Stimulated activated CD8-positive, alpha-beta memory T cell treated with anti-CD3 and anti-CD28 coated beads, Interleukin-4, amount 100 ng/mL, for 48 hours (primary cell): Measurements from ENCODE around the gene SERF1B.
"Not testable (repeated sequence)": the region's sequence is repeated elsewhere in the genome, so short reads cannot be mapped to it uniquely, and the experiment has no call there.

Experiments
- DNase-seq: peaks from one replicate; pipeline ENCODE4 v3.0.0-alpha.2; 2020

Gene SERF1B

DNA sequence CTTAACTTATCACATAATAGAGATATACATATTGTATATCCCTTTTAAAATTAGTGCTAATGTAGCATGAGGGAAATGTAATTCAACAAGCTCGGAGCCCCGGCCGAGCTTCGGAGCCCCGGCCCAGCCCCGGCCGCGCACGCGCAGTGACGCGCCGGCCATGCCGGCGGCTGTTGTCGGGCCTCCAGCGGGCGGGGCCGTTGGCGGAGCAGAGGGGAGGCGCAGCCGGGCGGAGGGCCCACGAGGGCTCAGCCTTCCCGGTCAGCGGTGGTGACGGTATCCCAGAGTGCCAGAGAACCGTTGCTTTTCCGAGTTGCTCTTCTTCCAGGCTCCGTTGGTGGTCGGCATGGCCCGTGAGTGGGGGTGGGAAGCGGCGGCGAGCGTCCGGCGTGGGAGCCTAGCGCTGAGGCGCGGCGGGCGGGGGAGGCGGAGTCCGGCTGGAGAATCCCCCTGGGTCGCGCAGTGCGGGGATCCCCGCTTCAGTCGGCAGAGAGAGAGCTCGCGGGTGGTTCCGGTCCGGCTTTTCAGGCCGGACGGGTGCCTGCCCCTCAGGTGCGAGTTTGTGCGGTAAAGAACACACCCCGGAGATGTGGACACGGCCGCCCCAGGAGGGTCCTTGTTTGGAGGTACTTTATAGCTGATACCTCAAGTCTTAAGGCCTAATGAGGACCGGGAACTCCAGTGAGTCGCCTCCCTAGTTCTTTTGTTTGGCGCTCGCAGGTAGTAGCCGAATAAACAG is at the start of gene SERF1B:
SERF1B (plus strand) TSS at position 146 of the 739 bp plus-strand sequence; CDS start at position 347, 201 bp downstream.
- DNase-seq, result not testable (repeated sequence)

DNA sequence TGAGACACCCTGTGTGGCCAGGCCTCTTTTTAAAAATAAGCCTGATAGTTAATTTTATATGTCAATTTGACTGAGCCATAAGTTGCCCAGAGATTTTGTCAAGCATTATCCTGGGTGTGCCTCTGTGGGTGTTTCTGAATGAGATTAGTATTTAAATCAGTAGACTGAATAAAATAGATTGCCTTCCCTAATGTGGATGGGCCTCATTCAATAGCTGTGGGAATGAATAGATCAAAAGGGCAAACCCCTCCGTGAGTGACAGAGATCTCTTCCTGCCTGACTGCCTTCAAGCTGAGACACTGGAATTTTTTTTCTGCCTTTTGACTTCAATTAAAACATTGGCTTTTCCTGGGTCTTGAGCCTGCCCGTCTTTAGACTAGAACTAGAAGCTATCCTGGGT is 33.3 kb upstream of the SERF1B start:
- not testable (repeated sequence) for DNase-seq

DNA sequence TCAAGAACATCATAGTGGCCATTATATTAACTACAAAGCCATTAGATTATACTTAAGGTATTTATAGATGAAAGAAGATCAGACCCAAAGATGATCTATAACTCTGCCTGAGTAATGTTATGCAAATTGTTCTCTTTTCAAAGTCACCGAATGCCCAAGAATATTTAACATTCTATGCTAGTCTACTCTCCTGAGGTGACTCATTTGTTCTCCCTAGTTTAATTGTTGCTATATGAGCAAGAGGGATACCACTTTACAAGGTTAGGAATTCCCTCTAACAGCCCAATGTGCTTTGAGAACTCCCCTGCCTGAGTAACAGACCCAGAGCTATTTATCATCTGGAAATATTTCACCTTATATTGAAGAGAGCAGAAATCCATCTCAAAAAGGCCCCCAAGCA is 29.5 kb upstream of the SERF1B start:
- DNase-seq, result not testable (repeated sequence)

DNA sequence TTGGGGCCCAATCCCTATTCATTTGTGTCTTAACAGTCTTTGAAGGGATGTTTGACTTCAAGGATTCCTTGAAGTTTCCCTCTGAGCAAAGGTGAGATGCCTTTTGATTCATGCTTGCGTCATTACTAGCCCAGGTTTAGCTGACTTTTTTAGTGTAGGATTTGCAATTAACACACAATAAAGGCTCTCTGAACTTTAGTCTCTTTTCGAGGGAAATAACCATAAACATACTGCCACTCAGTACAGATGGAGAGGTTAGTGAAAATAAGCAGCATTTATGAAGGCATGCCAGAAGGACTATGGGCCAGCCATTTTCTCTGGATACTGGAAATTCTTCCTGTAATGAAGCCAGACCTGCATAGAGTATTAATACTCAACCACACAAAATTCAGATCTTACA is 4.4 kb upstream of the SERF1B start:
- not testable (repeated sequence) for DNase-seq

DNA sequence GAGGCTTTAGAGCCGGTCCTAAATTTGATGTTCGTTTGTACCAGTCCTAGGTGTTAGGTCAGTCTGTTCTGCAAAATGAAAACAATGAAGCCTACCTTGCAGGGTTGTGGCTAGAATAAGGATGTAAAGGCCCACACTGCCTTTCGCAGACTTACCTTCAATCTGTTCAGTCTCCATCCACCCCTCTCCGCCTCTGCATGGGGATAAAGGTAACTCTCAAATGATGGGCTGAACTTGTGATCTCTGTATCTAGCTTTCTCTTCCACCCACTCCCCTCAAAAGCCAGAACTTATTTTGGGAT is 744 bp downstream of the SERF1B start:
- DNase-seq, result not testable (repeated sequence)

DNA sequence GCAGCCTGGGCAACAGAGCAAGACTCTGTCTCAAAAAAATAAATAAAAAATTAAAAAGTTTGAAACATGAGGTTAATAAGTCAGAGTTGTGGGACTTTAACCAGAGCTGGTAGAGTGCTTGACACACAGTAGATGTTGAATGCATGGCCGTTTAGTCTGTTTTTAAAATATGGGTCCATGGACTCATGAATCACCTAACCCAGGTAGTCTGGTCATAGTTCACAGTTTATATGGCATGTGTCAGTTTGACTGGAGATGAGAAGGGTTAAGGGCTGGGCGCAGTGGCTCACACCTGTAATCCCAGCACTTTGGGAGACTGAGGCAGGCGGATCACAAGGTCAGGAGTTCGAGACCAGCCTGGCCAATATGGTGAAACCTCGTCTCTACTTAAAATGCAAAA is 6.2 kb downstream of the SERF1B start:
- not testable (repeated sequence) for DNase-seq

DNA sequence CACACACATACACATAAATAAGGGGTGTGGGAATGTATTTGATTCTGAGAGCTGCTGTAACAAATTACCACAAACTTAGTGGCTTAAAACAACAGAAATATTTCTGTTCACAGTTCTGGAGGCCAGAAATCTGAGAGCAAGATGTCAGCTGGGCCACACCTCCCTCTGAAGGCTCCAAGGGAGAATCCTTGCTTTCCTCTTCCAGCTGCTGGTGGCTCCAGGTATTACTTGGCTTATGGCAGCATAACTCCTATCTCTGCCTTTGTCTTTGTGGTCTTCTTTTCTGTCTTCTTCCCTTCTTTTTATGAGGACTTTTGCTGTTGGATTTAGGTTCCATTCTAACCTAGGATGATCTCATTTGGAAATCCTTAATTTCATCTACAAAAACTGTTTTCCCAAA is 16.4 kb downstream of the SERF1B start:
- not testable (repeated sequence) for DNase-seq

DNA sequence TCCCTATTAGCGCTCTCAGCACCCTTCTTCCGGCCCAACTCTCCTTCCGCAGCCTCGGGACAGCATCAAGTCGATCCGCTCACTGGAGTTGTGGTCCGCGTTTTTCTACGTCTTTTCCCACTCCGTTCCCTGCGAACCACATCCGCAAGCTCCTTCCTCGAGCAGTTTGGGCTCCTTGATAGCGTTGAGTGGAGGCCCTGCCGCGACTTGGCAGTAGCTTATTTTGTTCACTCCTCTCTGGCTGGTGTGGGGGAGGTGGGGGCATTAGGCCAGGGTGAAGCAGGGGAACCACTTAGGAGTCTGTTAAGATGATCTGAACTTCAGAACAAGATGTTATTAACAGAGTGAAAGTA is 24.7 kb downstream of the SERF1B start:
- not testable (repeated sequence) for DNase-seq

DNA sequence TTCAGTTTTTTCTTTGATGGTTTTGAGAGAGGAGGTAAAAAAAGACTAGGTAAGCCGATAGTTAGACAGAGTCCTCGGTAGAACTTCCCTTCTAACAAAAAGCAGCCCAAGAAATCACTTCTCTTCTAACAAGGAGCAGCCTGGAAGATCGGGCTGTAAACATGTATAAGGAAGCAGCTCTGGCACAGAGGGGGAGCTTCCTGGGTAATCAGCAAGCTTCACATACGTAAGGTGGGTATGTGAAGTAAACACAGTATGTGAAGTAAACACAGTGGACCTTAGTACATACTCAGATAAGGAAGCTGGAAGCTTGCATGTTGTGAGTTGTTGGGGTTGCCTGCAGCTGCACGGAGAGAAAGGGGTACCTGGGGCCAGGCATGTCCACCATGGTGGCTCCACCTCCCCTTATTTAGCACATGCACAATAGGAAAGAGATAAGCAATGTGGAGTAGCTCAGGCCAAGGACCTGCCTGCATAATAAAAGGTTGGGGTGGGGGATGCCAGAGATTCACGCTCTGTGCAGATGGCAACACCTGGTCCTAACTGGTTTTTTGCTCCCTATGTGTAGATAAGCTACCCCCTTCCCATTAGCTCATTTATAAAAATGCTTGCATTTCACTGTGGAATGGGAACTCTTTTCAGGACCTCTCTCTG is 31.4 kb downstream of the SERF1B start:
- not testable (repeated sequence) for DNase-seq

DNA sequence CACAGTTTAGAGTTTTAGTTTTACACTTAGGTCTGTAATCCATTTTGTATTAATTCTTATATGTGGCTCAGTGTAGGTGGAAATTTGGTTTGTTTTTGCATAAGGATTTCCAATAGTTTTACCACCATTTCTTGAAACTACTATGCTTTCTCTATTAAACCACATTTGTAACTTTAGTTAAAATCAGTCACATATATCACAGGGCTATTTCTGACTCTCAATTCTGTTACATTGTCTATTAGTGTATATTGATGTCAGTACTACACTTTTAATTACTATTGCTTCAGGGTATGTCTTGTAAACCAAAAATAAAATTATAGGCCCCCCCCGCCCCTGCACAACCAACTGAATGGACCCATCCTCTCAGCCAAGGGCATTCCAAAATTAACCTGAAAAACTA is 32.1 kb downstream of the SERF1B start:
- DNase-seq, result not testable (repeated sequence)

DNA sequence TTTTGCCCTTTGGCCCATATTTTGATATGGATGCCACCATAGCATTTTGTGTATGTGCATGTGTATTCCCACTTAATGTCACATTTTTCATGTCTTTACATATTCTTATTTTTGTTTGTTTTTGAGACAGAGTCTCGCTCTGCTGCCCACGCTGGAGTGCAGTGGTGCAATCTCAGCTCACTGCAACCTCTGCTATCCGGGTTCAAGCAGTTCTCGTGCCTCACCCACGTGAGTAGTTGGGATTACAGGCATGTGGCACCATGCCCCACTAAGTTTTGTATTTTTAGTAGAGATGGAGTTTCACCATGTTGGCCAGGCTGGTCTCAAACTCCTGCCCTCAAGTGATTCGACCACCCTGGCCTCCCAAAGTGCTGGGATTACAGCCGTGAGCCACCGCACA is 52.6 kb downstream of the SERF1B start:
- not testable (repeated sequence) for DNase-seq

DNA sequence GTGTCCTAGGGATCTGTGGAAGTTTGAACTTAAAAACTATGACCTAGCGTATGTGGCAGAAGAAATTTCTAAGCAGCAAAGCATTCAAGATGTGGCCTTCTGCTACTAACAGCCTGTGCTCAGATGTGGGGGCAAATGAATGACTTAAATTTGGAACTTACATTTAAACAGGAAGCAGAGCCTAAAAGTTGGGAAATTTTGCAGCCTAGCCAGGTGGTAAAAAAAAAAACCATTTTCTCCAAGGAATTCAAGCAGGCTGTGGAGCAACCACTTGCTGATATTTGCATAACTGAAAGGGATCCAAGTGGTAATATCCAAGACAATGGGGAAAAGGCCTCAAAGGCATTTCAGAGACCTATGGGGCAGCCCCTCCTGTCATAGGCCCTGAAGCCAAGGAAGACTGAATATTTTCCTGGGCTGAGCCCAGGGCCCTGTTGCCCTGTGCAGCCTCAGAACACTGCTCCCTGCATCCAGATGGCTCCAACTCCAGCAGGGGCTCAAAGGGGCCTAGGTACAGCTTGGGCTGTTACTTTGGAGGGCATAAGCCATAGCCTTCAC is 63.9 kb downstream of the SERF1B start:
- DNase-seq, result not testable (repeated sequence)

DNA sequence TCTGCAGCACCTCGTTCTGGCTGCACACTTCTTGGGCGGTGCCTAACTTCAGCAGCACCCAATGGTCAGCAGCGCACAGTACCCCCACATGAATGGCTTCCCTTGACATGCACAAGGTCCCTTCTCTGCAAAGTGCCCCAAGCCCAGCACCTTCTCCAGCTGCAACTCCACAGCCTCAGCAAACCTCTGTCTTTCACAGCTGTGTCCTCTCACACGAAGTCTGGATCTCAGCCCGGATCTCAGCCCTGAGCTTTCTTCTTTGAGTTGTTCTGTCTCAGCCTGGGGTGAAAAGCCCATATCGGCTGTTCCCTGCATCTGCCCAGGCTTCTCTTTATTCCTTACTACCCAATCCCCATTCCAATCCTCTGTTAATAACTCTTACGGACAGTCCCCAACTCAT is 66.7 kb downstream of the SERF1B start:
- DNase-seq, result not testable (repeated sequence)
